ENCODE measurements around the gene DDO.

DNA sequence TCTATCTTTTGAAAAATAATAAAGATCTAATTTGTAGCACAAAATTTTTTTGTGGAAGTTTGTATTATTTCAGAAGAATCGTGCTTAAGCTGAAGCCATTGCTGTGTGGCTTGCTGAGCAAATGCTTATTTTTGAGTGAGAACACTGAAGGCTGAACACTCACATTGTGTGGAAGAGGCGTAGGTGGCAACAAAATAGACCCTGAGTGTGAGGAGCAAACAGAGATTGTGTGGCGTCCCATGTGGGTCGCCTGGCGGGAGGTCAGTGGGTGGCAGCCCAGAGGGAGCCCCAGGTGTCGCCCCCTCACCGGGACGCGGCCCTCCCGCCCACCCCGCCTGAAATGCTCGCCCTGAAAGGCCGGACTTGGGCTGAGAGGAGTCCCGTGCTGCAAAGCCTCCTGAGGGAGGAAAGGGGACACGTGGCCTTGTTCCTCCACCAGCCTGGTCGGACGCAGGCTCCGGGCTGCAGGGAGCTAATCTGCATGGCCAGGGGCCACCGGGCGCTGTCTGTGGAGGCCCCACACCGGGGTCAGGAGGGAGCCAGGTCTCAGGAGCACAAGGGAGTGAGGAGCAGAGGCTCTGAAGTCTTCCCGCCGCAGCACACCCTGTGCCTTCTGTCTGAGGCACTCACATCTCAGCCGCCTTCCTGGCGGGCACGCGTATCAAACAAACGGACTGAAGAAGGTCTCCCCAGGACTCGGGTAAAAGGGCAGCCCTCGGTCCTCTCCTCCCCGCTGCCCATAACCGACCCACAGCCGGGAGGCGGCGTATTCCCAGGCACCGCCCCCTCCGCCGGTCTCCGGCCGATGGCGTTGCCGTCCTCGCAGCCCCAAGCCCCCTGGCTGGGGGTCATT is 15.9 kb downstream of the DDO start:
- no peak for TF ChIP-seq CTCF (IDR thresholded peaks at IDR 0.05)
- TF ChIP-seq POLR2A (IDR thresholded peaks at IDR 0.05): no peak
